Glutamatergic neuron (in vitro differentiated cells): ENCODE measurements around the gene ZNF519. TPM values are rescaled to one million over a fixed set of nuclear protein-coding genes. Genes with fewer than 3 reads are reported as not detected.
"Not testable (repeated sequence)": the region's sequence is repeated elsewhere in the genome, so short reads cannot be mapped to it uniquely, and the experiment has no call there.

Source experiments
- DNase-seq: peaks from one replicate; pipeline ENCODE4 v3.0.0; 2022
- H3K27ac Mint-ChIP-seq: one replicate; pipeline ENCODE4 v1.8.0; 2020; ENCODE audit warnings: mild to moderate bottlenecking, mixed read lengths, inconsistent platforms; ENCODE audit not compliant: unreplicated experiment
- H3K27me3 Mint-ChIP-seq: one replicate; pipeline ENCODE4 v1.8.0; 2020; ENCODE audit warnings: mild to moderate bottlenecking, moderate library complexity, mixed read lengths, inconsistent platforms; ENCODE audit not compliant: unreplicated experiment
- H3K36me3 Mint-ChIP-seq: one replicate; pipeline ENCODE4 v1.8.0; 2020; ENCODE audit warnings: mild to moderate bottlenecking, mixed read lengths, inconsistent platforms; ENCODE audit not compliant: unreplicated experiment
- H3K4me1 Mint-ChIP-seq: one replicate; pipeline ENCODE4 v1.8.0; 2020; ENCODE audit warnings: mild to moderate bottlenecking, low read depth, mixed read lengths, inconsistent platforms; ENCODE audit not compliant: unreplicated experiment
- H3K4me3 Mint-ChIP-seq: one replicate; pipeline ENCODE4 v1.8.0; 2020; ENCODE audit warnings: mild to moderate bottlenecking, mixed read lengths, inconsistent platforms; ENCODE audit not compliant: unreplicated experiment
- H3K9me3 Mint-ChIP-seq: one replicate; pipeline ENCODE4 v1.8.0; 2020; ENCODE audit warnings: mild to moderate bottlenecking, moderate library complexity, mixed read lengths, inconsistent platforms; ENCODE audit not compliant: unreplicated experiment
- CTCF ChIP-seq: fragments of 200-600 bp; sonication (generic); IDR thresholded peaks from one replicate; pipeline ENCODE4 v1.5.0; 2021; ENCODE audit not compliant: partially characterized antibody, unreplicated experiment
- long read RNA-seq: library from polyadenylated mRNA; unstranded; transcript quantifications from one replicate; pipeline ENCODE4 v2.0.0, GENCODE V29; 2020; ENCODE audit not compliant: unreplicated experiment
- total RNA-seq: library from RNA; stranded (reverse); fragmentation: NEBNext Ultra II Directional; extraction: Animal tissue kit (Norgen Biotek cat#: 25700); gene quantifications from one replicate; pipeline ENCODE4 v1.2.1, GENCODE V29; 2021; ENCODE audit not compliant: unreplicated experiment

The ZNF519 gene
- 18.5 TPM for total RNA-seq
- long read RNA-seq, partial matches to known transcripts: 1 of 5 reads
- long read RNA-seq, other reads (novel, unspliced or antisense): 3 of 5 reads

- H3K27ac Mint-ChIP-seq: peak within 1 kb of the TSS; percentile 95
- peak within 1 kb of the TSS; percentile 90 for H3K4me3 Mint-ChIP-seq
- not testable (repeated sequence) for H3K4me1 Mint-ChIP-seq, H3K36me3 Mint-ChIP-seq, H3K27me3 Mint-ChIP-seq, H3K9me3 Mint-ChIP-seq
- peak; percentile 88 for DNase-seq
Observed at GRCh38 chr18:14132271-14132700, at the start of gene ZNF519. Gene ZNF519 (minus strand): TSS chr18:14132435. CDS start chr18:14132277, 158 bp downstream.

GRCh38 chr18:14179306-14179705 lies 47.1 kb upstream of the ZNF519 start:
- no peak for DNase-seq
- Mint-ChIP-seq H3K4me1 (no peaks in the 10 kb centered on the region), H3K27me3 (no peaks in the 10 kb centered on the region), H3K9me3 (peaks cover 4% of the 10 kb centered on the region), H3K4me3 (peak overlapping the region; percentile 74), H3K36me3 (no peaks in the 10 kb centered on the region), H3K27ac (no peak overlapping the region)
- TF ChIP-seq CTCF: no peak

GRCh38 chr18:14178321-14179196 lies 46.3 kb upstream of the ZNF519 start:
- not testable (repeated sequence) for H3K4me1 Mint-ChIP-seq, H3K27ac Mint-ChIP-seq, H3K9me3 Mint-ChIP-seq, H3K27me3 Mint-ChIP-seq, H3K36me3 Mint-ChIP-seq
- peak overlapping the region; percentile 74 for H3K4me3 Mint-ChIP-seq
- peak; percentile 50 for TF ChIP-seq CTCF
- DNase-seq: peak; percentile 73

GRCh38 chr18:14177540-14178320 lies 45.5 kb upstream of the ZNF519 start:
- H3K36me3 Mint-ChIP-seq, H3K4me1 Mint-ChIP-seq, H3K4me3 Mint-ChIP-seq, H3K9me3 Mint-ChIP-seq, H3K27ac Mint-ChIP-seq, H3K27me3 Mint-ChIP-seq, DNase-seq: not testable (repeated sequence)

GRCh38 chr18:14175404-14175803 lies 43.2 kb upstream of the ZNF519 start:
- H3K9me3 Mint-ChIP-seq, H3K27me3 Mint-ChIP-seq, H3K4me1 Mint-ChIP-seq, H3K27ac Mint-ChIP-seq, H3K4me3 Mint-ChIP-seq, DNase-seq, H3K36me3 Mint-ChIP-seq: not testable (repeated sequence)

- H3K9me3 Mint-ChIP-seq: peaks cover 11% of the 10 kb centered on the region
- peaks cover 6% of the 10 kb centered on the region for H3K27me3 Mint-ChIP-seq
- H3K4me3 Mint-ChIP-seq: no peak overlapping the region
- H3K27ac Mint-ChIP-seq: no peak overlapping the region
- no peak for TF ChIP-seq CTCF
- peak; percentile 9 for DNase-seq
- no peaks in the 10 kb centered on the region for H3K4me1 Mint-ChIP-seq
- peaks cover 4% of the 10 kb centered on the region for H3K36me3 Mint-ChIP-seq
Observed at GRCh38 chr18:14174706-14175085, 42.5 kb upstream of the ZNF519 start.

GRCh38 chr18:14174002-14174705 lies 41.9 kb upstream of the ZNF519 start:
- peaks cover 12% of the 10 kb centered on the region for H3K9me3 Mint-ChIP-seq
- H3K27me3 Mint-ChIP-seq, DNase-seq, H3K4me3 Mint-ChIP-seq, H3K36me3 Mint-ChIP-seq, H3K4me1 Mint-ChIP-seq, H3K27ac Mint-ChIP-seq: not testable (repeated sequence)

- not testable (repeated sequence) for H3K27me3 Mint-ChIP-seq, H3K4me3 Mint-ChIP-seq, H3K36me3 Mint-ChIP-seq, DNase-seq, H3K27ac Mint-ChIP-seq, H3K4me1 Mint-ChIP-seq
- H3K9me3 Mint-ChIP-seq: peaks cover 12% of the 10 kb centered on the region
Observed at GRCh38 chr18:14173116-14173951, 41.1 kb upstream of the ZNF519 start.
